Keratinocyte (primary cell): ENCODE results near the gene FMNL2. TPM values are rescaled to one million over a fixed set of nuclear protein-coding genes. Genes with fewer than 3 reads are reported as not detected.

ENCODE experiments used
- DNase-seq: peaks from one replicate; pipeline ENCODE4 v3.0.0-alpha.2; 2011; ENCODE audit warnings: low read depth, missing footprints, low spot score
- FAIRE-seq: peaks from 2 replicates; lab custom pipeline; 2011; peaks lifted over from hg19 to GRCh38; lab: Jason Lieb, UNC
- H2AFZ ChIP-seq: 2 replicates; pipeline ENCODE4 v1.6.0; 2012; ENCODE audit warnings: low read length, control low read depth, inconsistent platforms; ENCODE audit not compliant: control insufficient read depth
- H3K27ac ChIP-seq: 2 replicates; pipeline ENCODE4 v1.5.1; 2011; ENCODE audit warnings: low read length; ENCODE audit not compliant: control insufficient read depth, insufficient read depth
- H3K27me3 ChIP-seq: 3 replicates; pipeline ENCODE4 v1.6.0; 2011; ENCODE audit warnings: low read length; ENCODE audit not compliant: control insufficient read depth, insufficient read depth; ENCODE audit errors: extremely low read depth
- H3K36me3 ChIP-seq, 2 experiments: 2 replicates in 1 of 2; 3 replicates in 1 of 2; pipeline ENCODE4 v1.5.1; 2011; ENCODE audit warnings: low read length in 2 of 2, mild to moderate bottlenecking in 1 of 2; ENCODE audit not compliant: control insufficient read depth in 2 of 2, insufficient read depth in 2 of 2; ENCODE audit errors: extremely low read depth in 1 of 2
- H3K4me1 ChIP-seq: 3 replicates; pipeline ENCODE4 v1.5.1; 2011; ENCODE audit warnings: low read length; ENCODE audit not compliant: control insufficient read depth, insufficient read depth; ENCODE audit errors: extremely low read depth
- H3K4me2 ChIP-seq: 3 replicates; pipeline ENCODE4 v1.6.0; 2011; ENCODE audit warnings: low read depth, low read length; ENCODE audit not compliant: control insufficient read depth, insufficient read depth; ENCODE audit errors: extremely low read depth
- H3K4me3 ChIP-seq, 3 experiments: fragments of 200-600 bp in 1 of 3; sonication (generic) in 1 of 3; 2 replicates in 2 of 3; 3 replicates in 1 of 3; pipeline ENCODE4 v1.5.1; 2011 to 2016; ENCODE audit warnings: low read length in 3 of 3, mild to moderate bottlenecking in 3 of 3, control low read depth in 2 of 3, inconsistent platforms in 1 of 3, low read depth in 1 of 3, mixed read lengths in 1 of 3, mixed run types in 1 of 3, moderate library complexity in 1 of 3; ENCODE audit not compliant: control insufficient read depth in 2 of 3, insufficient read depth in 2 of 3; ENCODE audit errors: extremely low read depth in 1 of 3
- H3K79me2 ChIP-seq: 2 replicates; pipeline ENCODE4 v1.6.0; 2012; ENCODE audit warnings: low read length; ENCODE audit not compliant: control insufficient read depth, insufficient read depth
- H3K9ac ChIP-seq: 3 replicates; pipeline ENCODE4 v1.6.0; 2011; ENCODE audit warnings: low read length; ENCODE audit not compliant: control insufficient read depth, insufficient read depth; ENCODE audit errors: extremely low read depth
- H3K9me1 ChIP-seq: 3 replicates; pipeline ENCODE4 v1.6.0; 2011; ENCODE audit warnings: low read length; ENCODE audit not compliant: control insufficient read depth, insufficient read depth; ENCODE audit errors: extremely low read depth
- H3K9me3 ChIP-seq: 2 replicates; pipeline ENCODE4 v1.5.1; 2012; ENCODE audit warnings: low read depth, low read length; ENCODE audit not compliant: control insufficient read depth
- H4K20me1 ChIP-seq: 3 replicates; pipeline ENCODE4 v1.6.0; 2011; ENCODE audit warnings: low read length; ENCODE audit not compliant: control insufficient read depth, insufficient read depth; ENCODE audit errors: extremely low read depth
- EZH2 ChIP-seq: IDR thresholded peaks from one replicate; pipeline ENCODE4 v1.6.1; 2012; ENCODE audit warnings: inconsistent platforms, mild to moderate bottlenecking, low read length, moderate library complexity
- dilution Hi-C: fragments of 300-500 bp; cut with MboI; formaldehyde crosslinking; loops from one replicate; pipeline ENCODE4 v1.7.0; 2020; ENCODE audit warnings: low sequenced_read_pairs; ENCODE audit not compliant: extremely low pct_ligation_motif_present
- polyA plus RNA-seq, 5 experiments: library from polyadenylated mRNA; depleted of rRNA in 3 of 5; stranded (reverse) in 3 of 5; stranded (forward) in 1 of 5; unstranded in 1 of 5; fragments of >200 nt; gene quantifications; 1 replicate in 1 of 5; 2 replicates in 3 of 5; 3 replicates in 1 of 5; pipeline versions ENCODE4 v1.2.1 to v1.2.3, GENCODE V29; 2011 to 2012; ENCODE audit warnings: missing spikeins in 2 of 5, low read depth in 1 of 5, low replicate concordance in 1 of 5
- TF ChIP-seq, protein P1 (sequence below), 3 experiments: IDR thresholded peaks in 1 of 3; conservative IDR thresholded peaks in 1 of 3; optimal IDR thresholded peaks in 1 of 3; 2 replicates in 2 of 3; 3 replicates in 1 of 3; pipeline versions ENCODE3 to v1.5.1; 2011; ENCODE audit warnings: low read length in 3 of 3, mild to moderate bottlenecking in 3 of 3, moderate library complexity in 2 of 3, control low read depth in 1 of 3, inconsistent platforms in 1 of 3; ENCODE audit not compliant: insufficient read depth in 2 of 3; ENCODE audit errors: extremely low read depth in 1 of 3

Gene FMNL2
- polyA plus RNA-seq, 1 donor (not counting 4 experiments of a cell fraction or from before 2014, with no cell fraction given) = 62.7 TPM

DNA sequence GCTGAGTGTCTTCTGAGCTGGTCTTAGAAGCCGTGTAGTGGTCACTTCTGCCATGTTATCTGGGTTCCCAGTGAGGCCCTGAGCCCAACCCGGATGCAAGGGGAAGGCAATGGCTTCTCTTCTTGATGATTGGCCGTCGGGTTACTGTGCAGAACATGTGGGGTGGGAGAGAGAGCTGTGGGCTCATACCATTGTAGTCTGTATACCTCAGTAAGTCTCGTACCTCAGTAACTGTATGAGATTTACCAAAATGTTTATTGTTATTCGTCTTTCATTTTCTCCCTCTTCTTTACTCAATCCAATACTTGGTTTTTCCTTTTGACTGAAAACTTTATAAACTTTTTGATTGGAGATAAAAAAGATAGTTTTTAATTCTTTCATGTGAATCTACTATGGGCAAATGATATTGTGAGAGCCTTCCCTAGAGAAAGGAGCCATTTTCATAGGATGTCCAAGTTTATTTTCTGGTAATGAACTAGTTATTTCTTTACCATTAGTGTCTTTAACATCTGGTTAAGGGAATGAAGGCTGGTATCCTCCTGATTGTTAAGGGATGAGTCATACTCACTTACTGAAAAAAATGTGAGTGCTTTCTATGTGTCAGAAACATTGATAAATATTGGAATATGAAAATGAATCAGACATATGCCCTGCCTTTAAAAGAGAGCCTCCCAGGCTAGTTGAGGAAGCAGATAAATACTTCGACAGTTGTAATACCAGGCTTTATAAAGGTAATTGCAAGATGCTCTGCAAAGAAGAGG lies 252.4 kb downstream of the FMNL2 start:
- TF ChIP-seq EZH2 = no peak
- TF ChIP-seq, protein P1, sequence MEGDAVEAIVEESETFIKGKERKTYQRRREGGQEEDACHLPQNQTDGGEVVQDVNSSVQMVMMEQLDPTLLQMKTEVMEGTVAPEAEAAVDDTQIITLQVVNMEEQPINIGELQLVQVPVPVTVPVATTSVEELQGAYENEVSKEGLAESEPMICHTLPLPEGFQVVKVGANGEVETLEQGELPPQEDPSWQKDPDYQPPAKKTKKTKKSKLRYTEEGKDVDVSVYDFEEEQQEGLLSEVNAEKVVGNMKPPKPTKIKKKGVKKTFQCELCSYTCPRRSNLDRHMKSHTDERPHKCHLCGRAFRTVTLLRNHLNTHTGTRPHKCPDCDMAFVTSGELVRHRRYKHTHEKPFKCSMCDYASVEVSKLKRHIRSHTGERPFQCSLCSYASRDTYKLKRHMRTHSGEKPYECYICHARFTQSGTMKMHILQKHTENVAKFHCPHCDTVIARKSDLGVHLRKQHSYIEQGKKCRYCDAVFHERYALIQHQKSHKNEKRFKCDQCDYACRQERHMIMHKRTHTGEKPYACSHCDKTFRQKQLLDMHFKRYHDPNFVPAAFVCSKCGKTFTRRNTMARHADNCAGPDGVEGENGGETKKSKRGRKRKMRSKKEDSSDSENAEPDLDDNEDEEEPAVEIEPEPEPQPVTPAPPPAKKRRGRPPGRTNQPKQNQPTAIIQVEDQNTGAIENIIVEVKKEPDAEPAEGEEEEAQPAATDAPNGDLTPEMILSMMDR (optimal IDR thresholded peaks at IDR 0.05 in 1 of 3, IDR thresholded peaks at IDR 0.05 in 1 of 3, conservative IDR thresholded peaks at IDR 0.05 in 1 of 3; ENCODE audit: extremely low read depth in 1 of 3, insufficient read depth in 2 of 3, low read length in 3 of 3) = no peak
- no peaks in the 10 kb centered on the region for H3K79me2 ChIP-seq
- no peak overlapping the region for H3K4me2 ChIP-seq
- H3K36me3 ChIP-seq = peaks cover 8 to 15% of the 10 kb centered on the region in 2 experiments
- no peaks in the 10 kb centered on the region for H3K27me3 ChIP-seq
- H4K20me1 ChIP-seq = no peaks in the 10 kb centered on the region
- peaks cover 7% of the 10 kb centered on the region for H3K4me1 ChIP-seq
- H2AFZ ChIP-seq = no peak overlapping the region
- DNase-seq = peak; percentile 9
- FAIRE-seq = no peak
- dilution Hi-C loops = no loop called here
- no peak overlapping the region for H3K9ac ChIP-seq
- H3K9me3 ChIP-seq = no peaks in the 10 kb centered on the region
- no peak overlapping the region for H3K4me3 ChIP-seq
- H3K27ac ChIP-seq = no peak overlapping the region
- H3K9me1 ChIP-seq = no peaks in the 10 kb centered on the region

DNA sequence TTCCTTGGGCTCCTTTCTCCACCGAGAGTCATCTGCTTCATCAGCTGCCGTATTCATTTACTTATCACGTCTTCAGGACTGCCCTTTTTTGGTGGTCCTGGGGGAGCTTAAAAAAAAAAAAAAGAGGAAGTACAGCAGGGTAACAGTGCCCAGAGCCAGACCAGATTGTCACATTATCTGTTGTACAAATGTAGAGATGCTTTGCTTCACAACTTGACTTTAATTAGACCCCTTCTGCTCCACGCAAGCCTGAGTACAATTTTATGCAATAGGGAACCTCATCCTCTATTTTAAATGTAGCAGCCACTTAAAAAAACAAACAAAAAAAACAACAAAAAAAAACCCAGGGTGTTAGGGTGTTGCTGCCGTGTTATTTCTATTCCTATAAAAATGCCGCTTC lies 254.0 kb downstream of the FMNL2 start:
- Histone ChIP-seq H3K27ac (no peak overlapping the region), H3K36me3 (peaks cover 4 to 8% of the 10 kb centered on the region in 2 experiments), H3K4me2 (no peak overlapping the region), H2AFZ (no peak overlapping the region), H3K4me3 (no peak overlapping the region), H3K9ac (no peak overlapping the region), H3K4me1 (peaks cover 14% of the 10 kb centered on the region), H3K9me1 (no peaks in the 10 kb centered on the region), H3K27me3 (no peaks in the 10 kb centered on the region), H3K9me3 (no peaks in the 10 kb centered on the region), H3K79me2 (no peaks in the 10 kb centered on the region), H4K20me1 (no peaks in the 10 kb centered on the region)
- FAIRE-seq (no peak), DNase-seq (no peak)
- TF ChIP-seq, protein P1 (optimal IDR thresholded peaks at IDR 0.05 in 1 of 3, IDR thresholded peaks at IDR 0.05 in 1 of 3, conservative IDR thresholded peaks at IDR 0.05 in 1 of 3; ENCODE audit: extremely low read depth in 1 of 3, insufficient read depth in 2 of 3, low read length in 3 of 3) = no peak
- TF ChIP-seq EZH2 = no peak
- dilution Hi-C loops = no loop called here
